IPS DF 6.9 (cell line): ENCODE results near the gene BABAM2.

ENCODE experiments used
- DNase-seq: peaks from one replicate; pipeline ENCODE4 v3.0.0-alpha.2; 2013; ENCODE audit warnings: low read depth, low spot score
- H3K27ac ChIP-seq: one replicate; pipeline ENCODE4 v1.5.1; 2013; ENCODE audit warnings: low read length, control low read depth
- H3K27me3 ChIP-seq: 2 replicates; pipeline ENCODE4 v1.6.1; 2013; ENCODE audit warnings: mild to moderate bottlenecking, low read length; ENCODE audit not compliant: control insufficient read depth, insufficient read depth
- H3K36me3 ChIP-seq: 2 replicates; pipeline ENCODE4 v1.6.1; 2013; ENCODE audit warnings: low read length; ENCODE audit not compliant: control insufficient read depth, insufficient read depth
- H3K4me1 ChIP-seq: 2 replicates; pipeline ENCODE4 v1.6.1; 2013; ENCODE audit warnings: low read length; ENCODE audit not compliant: control insufficient read depth, insufficient read depth
- H3K4me3 ChIP-seq: 2 replicates; pipeline ENCODE4 v1.5.1; 2013; ENCODE audit warnings: mild to moderate bottlenecking, low read length
- H3K9me3 ChIP-seq: 2 replicates; pipeline ENCODE4 v1.6.1; 2013; ENCODE audit warnings: low read length, inconsistent platforms; ENCODE audit not compliant: control insufficient read depth, insufficient read depth
- WGBS: extraction: QIAGEN DNeasy Blood & Tissue Kit; methylation state at CpG from one replicate; pipeline ENCODE4 v1.1.7; 2013; ENCODE audit warnings: mixed read lengths, missing lambda C conversion rate; ENCODE audit not compliant: insufficient read length, insufficient coverage; 5-methylcytosine and 5-hydroxymethylcytosine counted together

BABAM2 gene

DNA sequence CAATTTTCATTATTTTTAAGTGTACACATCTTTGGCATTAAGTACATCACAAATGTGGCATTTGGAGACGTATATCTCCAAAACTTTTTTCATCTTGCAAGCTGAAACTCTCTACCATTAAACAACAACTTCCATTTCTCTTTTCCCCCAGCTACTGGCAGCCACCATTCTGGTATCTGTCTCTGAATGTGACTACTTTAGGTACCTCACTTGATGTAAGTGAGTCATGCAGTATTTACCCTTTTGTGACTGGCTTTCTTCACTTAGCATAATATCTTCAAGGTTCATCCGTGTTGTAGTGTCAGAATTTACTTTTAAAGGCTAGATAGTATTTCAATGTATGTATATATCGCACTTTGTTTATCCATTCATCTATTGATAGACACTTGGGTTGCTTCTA is 17.0 kb downstream of the BABAM2 start:
- no peaks in the 10 kb centered on the region for H3K36me3 ChIP-seq
- WGBS: no CpG with 5 or more reads among the region's 3 CpGs

DNA sequence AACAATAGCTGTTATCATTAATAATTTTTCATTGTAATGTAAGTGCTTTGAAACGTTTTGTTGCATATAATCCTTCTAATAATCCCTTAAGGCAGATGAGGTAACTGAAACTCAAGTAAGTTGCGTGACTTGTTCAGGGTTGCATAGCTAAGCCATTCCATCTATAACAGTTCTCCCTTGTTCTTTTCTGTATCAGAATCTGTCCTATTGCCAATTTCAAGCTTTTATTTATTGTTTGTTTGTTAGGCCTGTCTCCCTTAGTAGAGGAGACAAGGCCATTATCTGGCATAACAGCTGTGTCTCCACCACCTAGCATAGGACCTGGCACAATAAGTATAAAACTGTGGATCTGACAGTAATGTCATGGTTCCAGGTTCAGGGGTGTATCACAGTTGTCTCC is 19.4 kb downstream of the BABAM2 start:
- Histone ChIP-seq H3K9me3 (no peaks in the 10 kb centered on the region), H3K36me3 (no peaks in the 10 kb centered on the region), H3K27me3 (no peaks in the 10 kb centered on the region), H3K4me1 (no peaks in the 10 kb centered on the region), H3K4me3 (no peak overlapping the region), H3K27ac (no peak overlapping the region)
- DNase-seq: no peak
- no CpG with 5 or more reads among the region's 2 CpGs for WGBS

More for the DNA sequence above, 17.0 kb downstream of the BABAM2 start:
- no peaks in the 10 kb centered on the region for H3K9me3 ChIP-seq
- no peak overlapping the region for H3K27ac ChIP-seq
- no peak for DNase-seq
- H3K4me1 ChIP-seq: no peaks in the 10 kb centered on the region
- H3K4me3 ChIP-seq: no peak overlapping the region
- no peaks in the 10 kb centered on the region for H3K27me3 ChIP-seq

DNA sequence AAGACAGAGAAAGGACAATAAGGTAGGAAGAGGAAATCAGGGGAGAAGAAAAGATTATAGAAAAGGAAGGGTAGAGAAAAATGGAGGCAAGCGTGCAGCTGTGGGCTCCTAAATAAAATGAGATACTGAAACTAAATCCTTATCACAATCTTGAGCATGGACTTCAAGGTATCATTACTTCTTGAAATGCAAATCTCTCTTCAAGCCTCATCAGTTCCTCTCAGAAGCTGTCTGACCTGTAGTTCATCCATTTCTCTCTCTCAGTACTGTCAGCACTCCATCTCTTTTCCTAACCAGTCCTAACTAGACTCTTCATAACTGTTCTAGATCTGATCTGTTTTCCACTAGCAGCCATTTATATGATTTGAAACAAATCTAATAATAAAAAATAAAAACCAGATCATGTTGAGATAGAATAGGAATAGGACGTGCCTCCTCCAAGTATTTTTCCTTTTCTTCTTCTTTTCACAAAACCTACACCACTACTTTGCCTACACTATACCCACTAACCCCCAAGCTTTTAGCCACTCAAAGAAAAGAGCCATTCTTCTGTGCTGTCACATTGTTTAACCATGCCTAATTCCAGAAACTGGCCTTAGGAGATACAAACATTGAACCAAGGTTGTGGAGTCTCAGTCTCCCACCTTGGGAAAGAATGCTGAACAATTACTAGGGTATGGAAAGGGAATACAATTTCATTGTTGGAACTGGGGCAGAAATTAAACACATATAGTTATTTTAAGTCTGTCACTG is 21.1 kb downstream of the BABAM2 start:
- WGBS: no CpG with 5 or more reads among the region's 2 CpGs
- Histone ChIP-seq H3K9me3 (no peaks in the 10 kb centered on the region), H3K27ac (no peak overlapping the region), H3K4me3 (no peak overlapping the region), H3K36me3 (no peaks in the 10 kb centered on the region), H3K27me3 (no peaks in the 10 kb centered on the region), H3K4me1 (no peaks in the 10 kb centered on the region; the same call in 1 of the 2 replicates)
- DNase-seq: no peak

DNA sequence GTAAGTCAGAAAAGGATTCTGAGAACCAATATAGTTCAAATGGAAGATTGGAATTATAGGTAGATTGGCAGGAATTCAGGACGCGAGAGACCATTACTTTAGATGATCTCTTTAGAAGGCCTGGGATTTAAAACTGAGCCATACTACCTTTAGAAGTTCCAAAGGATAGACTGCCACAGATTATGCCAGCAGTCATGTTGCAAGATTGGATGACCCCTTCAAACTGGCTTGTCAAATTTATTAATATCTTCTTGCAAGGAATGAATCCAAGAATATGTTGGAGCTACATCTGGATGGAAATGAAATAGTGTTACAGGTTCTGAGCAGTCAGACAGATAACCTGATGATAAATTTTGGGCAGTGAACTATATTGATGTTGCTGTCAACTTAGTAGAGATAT is 22.0 kb downstream of the BABAM2 start:
- DNase-seq: no peak
- no peaks in the 10 kb centered on the region for H3K27me3 ChIP-seq
- no peaks in the 10 kb centered on the region for H3K9me3 ChIP-seq
- no peaks in the 10 kb centered on the region for H3K36me3 ChIP-seq
- H3K4me3 ChIP-seq: no peak overlapping the region
- no CpG with 5 or more reads among the region's 2 CpGs for WGBS
- H3K27ac ChIP-seq: no peak overlapping the region
- no peaks in the 10 kb centered on the region; the same call in 1 of the 2 replicates for H3K4me1 ChIP-seq

DNA sequence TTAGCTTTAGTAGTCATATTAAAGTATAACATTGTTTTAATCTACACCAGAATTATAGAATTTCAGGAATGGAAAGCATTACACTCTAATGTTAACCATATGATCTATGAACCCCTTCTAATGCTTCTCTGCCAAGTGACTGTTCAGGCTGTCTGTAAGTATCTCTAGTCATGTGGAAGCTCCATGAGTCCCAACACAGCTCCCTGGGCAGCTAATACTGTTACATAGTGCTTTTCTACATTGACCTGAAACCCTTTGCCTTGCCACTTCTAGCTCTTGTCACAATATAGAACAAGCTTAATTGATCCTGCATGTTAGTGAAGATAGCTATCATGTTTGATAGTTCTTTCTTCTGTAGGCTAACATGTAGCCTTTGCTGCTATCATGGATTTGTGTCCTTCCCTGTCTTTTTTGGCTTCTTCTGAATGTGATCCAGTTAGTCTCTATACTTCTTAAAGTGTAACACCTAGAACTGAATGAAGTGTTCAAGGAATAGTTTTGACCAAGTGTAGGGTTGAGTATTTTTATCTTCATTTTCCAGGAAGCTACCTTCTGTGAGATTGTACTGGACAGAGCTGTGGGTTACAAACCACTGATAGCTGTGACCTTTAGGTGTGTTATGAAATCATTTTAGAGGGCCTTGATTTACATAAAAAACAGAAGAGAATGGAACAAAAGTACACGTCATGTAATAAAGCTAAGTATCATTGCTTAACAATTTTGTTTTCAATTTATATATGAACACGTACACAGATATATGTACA is 23.7 kb downstream of the BABAM2 start:
- Histone ChIP-seq H3K4me3 (no peak overlapping the region), H3K27ac (no peak overlapping the region), H3K4me1 (no peaks in the 10 kb centered on the region; the same call in 1 of the 2 replicates), H3K9me3 (no peaks in the 10 kb centered on the region), H3K36me3 (no peaks in the 10 kb centered on the region), H3K27me3 (no peaks in the 10 kb centered on the region)
- no peak for DNase-seq
- WGBS: no CpG with 5 or more reads among the region's 2 CpGs

DNA sequence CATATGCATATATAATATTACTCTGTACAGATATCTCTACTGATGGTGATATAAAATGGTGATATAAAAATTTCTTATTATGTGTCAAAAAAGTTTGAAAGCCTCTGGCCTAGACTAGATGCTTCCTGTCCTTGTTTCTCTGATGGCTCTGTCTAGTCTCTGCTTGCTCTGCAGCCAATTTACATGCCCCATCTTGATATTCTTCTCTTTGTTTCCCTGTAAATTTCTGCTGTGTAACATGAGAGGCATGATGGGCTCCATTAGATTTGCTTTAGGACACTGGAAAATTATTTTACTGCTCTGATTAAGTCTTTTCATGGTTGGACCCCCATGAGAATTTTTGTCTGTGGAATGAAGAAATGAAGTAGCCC is 24.3 kb downstream of the BABAM2 start:
- no peak overlapping the region for H3K27ac ChIP-seq
- H3K9me3 ChIP-seq: no peaks in the 10 kb centered on the region
- no peaks in the 10 kb centered on the region for H3K36me3 ChIP-seq
- H3K4me3 ChIP-seq: no peak overlapping the region
- no peaks in the 10 kb centered on the region; the same call in 1 of the 2 replicates for H3K4me1 ChIP-seq
- DNase-seq: no peak
- no peaks in the 10 kb centered on the region for H3K27me3 ChIP-seq

DNA sequence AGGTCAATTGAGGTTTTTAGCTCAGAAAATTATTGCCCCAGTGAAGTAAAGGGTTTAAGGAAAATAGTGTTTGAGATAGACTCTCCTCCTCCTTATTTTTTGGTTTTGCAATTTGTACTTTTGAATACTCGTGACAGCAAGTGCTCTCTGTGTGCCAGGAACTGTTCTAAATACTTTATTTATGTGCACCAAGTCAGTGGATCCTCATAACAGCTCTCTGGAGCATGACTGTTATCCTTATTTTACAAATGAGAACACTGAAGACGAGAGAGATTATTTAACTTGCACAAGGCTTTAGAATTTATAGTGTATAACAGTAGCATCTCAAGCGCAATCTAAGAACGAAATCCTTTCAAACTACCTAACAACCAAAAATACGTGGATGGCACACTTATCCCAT is 24.7 kb downstream of the BABAM2 start:
- Histone ChIP-seq H3K36me3 (no peaks in the 10 kb centered on the region), H3K27ac (no peak overlapping the region), H3K9me3 (no peaks in the 10 kb centered on the region), H3K27me3 (no peaks in the 10 kb centered on the region), H3K4me3 (no peak overlapping the region), H3K4me1 (no peaks in the 10 kb centered on the region; the same call in 1 of the 2 replicates)
- no peak for DNase-seq
- WGBS: no CpG with 5 or more reads among the region's 5 CpGs

DNA sequence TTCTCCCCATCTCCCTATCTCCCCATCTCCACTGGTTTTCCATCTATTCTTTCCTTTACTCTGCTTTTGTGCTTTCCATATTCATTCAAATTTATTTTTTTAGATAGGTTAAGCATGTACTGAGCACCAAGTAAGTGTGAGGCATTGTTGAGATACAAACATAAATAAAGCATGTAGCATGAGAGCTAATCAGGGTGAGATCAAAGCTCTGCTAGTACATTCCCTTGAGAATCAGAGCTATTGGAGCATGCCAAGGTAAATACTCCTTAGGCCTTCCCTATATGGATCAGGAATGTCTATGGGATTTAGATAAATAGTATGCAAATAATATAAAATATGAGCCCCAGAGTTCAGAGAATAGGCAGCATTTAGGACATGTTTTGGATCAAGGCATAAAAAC is 25.3 kb downstream of the BABAM2 start:
- no peaks in the 10 kb centered on the region; the same call in 1 of the 2 replicates for H3K4me1 ChIP-seq
- H3K27ac ChIP-seq: no peak overlapping the region
- H3K36me3 ChIP-seq: no peaks in the 10 kb centered on the region
- no peak overlapping the region for H3K4me3 ChIP-seq
- no peaks in the 10 kb centered on the region for H3K27me3 ChIP-seq
- no peaks in the 10 kb centered on the region for H3K9me3 ChIP-seq
- DNase-seq: no peak

DNA sequence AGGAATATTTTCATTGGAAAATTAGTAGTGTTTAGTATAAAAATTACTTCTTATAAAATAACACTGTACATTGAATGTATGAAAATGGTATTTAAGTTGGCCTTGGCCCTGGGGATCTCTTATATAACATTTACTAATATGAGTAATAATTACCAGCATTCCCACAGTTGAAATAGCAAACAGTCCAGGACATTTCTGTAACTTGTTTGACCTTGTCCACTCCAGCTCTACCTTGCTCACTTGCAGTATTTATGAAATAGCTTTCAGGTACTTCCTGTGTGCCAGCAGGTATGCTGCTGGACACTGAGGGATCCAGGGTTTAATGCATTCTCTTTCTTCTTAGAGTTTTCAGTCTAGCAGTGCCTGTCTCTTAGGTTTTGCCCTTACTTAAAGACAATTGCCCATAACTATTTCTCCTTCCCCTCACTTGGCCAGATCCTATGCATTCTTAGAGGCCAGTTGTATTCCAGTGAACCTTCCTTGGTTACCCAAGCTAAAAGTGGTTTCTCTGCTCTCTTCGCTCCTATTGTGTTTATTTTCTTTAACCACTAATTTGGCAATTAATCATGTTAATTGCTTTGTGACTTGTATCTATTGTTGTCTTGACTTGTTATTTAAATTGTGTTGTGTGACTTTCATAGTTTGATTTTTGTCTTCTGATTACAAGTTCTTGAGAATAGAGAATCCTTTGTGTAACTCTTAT is 25.9 kb downstream of the BABAM2 start:
- Histone ChIP-seq H3K4me3 (no peak overlapping the region), H3K36me3 (no peaks in the 10 kb centered on the region), H3K4me1 (no peaks in the 10 kb centered on the region; the same call in 1 of the 2 replicates), H3K27me3 (no peaks in the 10 kb centered on the region), H3K27ac (no peak overlapping the region), H3K9me3 (no peaks in the 10 kb centered on the region)
- DNase-seq: no peak
- WGBS: no CpG with 5 or more reads among the region's 1 CpG

DNA sequence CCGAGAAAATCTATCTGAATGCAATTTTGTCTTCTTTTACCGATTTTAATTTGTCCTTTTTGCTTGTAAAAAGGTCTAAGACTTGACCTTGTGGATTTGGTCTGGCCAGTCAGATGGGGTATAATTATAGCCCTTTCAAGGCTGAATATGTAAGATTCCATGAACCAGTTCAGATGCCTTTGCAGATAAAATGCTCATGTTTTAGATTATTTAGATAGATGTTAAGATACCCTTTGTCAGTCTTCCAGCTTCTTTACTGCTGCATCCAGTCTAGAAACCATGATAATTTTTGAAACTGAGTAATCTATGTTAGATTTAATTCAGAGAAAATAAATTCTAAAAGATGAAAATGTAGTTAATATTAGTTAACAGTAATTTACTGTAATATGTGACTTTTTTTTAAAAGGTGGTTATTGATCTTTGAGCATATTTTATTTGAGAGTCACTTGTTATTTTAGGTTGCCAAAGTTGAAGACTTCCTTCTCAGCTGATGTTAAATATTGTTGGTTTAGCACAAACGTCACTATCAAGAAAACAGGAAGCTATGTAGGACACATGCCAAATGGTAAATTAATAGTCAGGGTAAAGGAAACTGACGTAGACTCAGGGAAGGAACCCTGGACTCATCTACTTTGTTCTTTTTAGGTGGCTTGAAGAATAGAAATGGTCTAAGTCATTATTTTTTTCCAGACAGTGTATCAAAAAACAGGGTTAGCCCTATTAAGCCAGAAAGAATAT is 29.8 kb downstream of the BABAM2 start:
- Histone ChIP-seq H3K27ac (no peak overlapping the region), H3K36me3 (no peaks in the 10 kb centered on the region), H3K27me3 (no peaks in the 10 kb centered on the region), H3K4me1 (no peaks in the 10 kb centered on the region; the same call in 1 of the 2 replicates), H3K4me3 (no peak overlapping the region), H3K9me3 (no peaks in the 10 kb centered on the region)
- DNase-seq: no peak
- WGBS: no CpG with 5 or more reads among the region's 4 CpGs
